ENCODE measurements around the gene RPRD1B. TPM values are rescaled to one million over a fixed set of nuclear protein-coding genes. Genes with fewer than 3 reads are reported as not detected.

Gene RPRD1B
- total and polyA plus RNA-seq, 2 of the 4 experiments (the other 2 are of a cell fraction), result 8.4 to 9.9 TPM

DNA sequence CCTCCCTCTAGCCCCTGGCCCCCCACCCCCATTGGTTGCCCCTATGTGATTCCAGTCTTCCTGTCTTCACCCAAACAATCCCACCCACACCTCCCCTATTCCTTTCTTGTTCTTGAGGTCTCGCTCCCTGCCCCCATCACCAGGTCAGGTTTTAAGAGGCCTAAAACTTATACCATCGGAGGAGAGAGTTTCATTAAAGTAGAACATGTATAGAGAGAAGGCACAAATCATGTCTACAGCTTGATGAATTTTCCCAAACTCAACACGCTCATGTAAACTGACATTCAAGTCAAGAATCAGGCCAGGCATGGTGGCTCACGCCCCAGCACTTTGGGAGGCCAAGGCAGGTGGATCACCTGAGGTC is 87.1 kb downstream of the RPRD1B start:
- dilution Hi-C loops (cut with HindIII; ENCODE audit: low sequenced_read_pairs, unreplicated experiment), result no loop called here
- Histone ChIP-seq H2AK9ac (replicated peaks; ENCODE audit: low read depth, low read length, poor library complexity) (no peak overlapping the region), H3K18ac (ENCODE audit: low read depth, low read length) (no peak overlapping the region), H2AFZ (replicated peaks; ENCODE audit: low read length, poor library complexity) (no peak overlapping the region), H3K56ac (ENCODE audit: extremely low read depth, insufficient read depth, low read length) (no peak overlapping the region), H2BK15ac (ENCODE audit: low read depth, low read length) (peak overlapping the region; percentile 20; the same call in 1 of the 3 replicates), H4K20me1 (ENCODE audit: insufficient read depth, low read length) (no peaks in the 10 kb centered on the region), H2BK20ac (ENCODE audit: low read depth, low read length) (peak overlapping the region; percentile 57), H4K8ac (ENCODE audit: low read depth in 2 of 2, low read length in 2 of 2) (peak overlapping the region in 1 of 2 experiments; percentile 30; a peak in 1 of 4 replicates), H2BK5ac (ENCODE audit: low read depth, low read length, poor library complexity, severe bottlenecking) (no peak overlapping the region), H3K9me1 (ENCODE audit: insufficient read depth, low read length) (peaks cover 19% of the 10 kb centered on the region), H3K4me2 (ENCODE audit: low read depth, low read length) (no peak overlapping the region), H3K79me1 (ENCODE audit: low read depth in 1 of 2, low read length in 2 of 2) (peaks cover 0 to 4% of the 10 kb centered on the region in 2 experiments; a peak in 1 of 4 replicates), H3K4ac (ENCODE audit: low read depth, low read length) (0 out of 2 replicates have a peak overlapping the region, but pooled peaks have one; percentile 56), H3K4me3 (ENCODE audit: insufficient read depth, low read depth, low read length) (no peak overlapping the region), H3K23ac (ENCODE audit: low read depth, low read length) (no peak overlapping the region), H3K9me3 (ENCODE audit: control insufficient read depth, insufficient read depth, low read length) (no peaks in the 10 kb centered on the region), H3K36me3 (ENCODE audit: control insufficient read depth, insufficient read depth, low read length) (no peaks in the 10 kb centered on the region), H4K91ac (ENCODE audit: insufficient read depth, low read depth, low read length) (peak overlapping the region; percentile 16; the same call in 1 of the 2 replicates), H3K4me1 (ENCODE audit: control insufficient read depth, insufficient read depth, low read length) (peaks cover 18% of the 10 kb centered on the region), H2BK120ac (ENCODE audit: low read depth, low read length) (peak overlapping the region; percentile 61), H3K27ac (ENCODE audit: insufficient read depth, low read length) (no peak overlapping the region), H2AK5ac (ENCODE audit: low read depth, low read length) (peak overlapping the region; percentile 20), H3K27me3 (ENCODE audit: control insufficient read depth, insufficient read depth, low read length) (no peaks in the 10 kb centered on the region), H3K14ac (replicated peaks; ENCODE audit: low read depth, low read length) (no peak overlapping the region), H4K5ac (ENCODE audit: low read depth, low read length) (no peak overlapping the region; the same call in 1 of the 2 replicates), H3K9ac (ENCODE audit: low read depth, low read length) (no peak overlapping the region)
- DNase-seq (no peak), ATAC-seq (ENCODE audit: low read depth) (no peak)
- no TSS peak for BruUV-seq (replicated peaks)
- intact Hi-C loops (cut with micrococcal nuclease), result no loop called here
- in situ Hi-C loops (cut with MboI; ENCODE audit: low sequenced_read_pairs), result no loop called here
- POLR2A ChIA-PET (ENCODE audit: unreplicated experiment), result no interaction called here
- TF ChIP-seq MAZ (IDR thresholded peaks at IDR 0.05; ENCODE audit: borderline replicate concordance, low read depth, low read length) (no peak), MAFK (IDR thresholded peaks at IDR 0.05; ENCODE audit: low read depth, low read length) (no peak), MXI1 (IDR thresholded peaks at IDR 0.05; ENCODE audit: borderline replicate concordance, low read depth, low read length) (no peak), CEBPB (IDR thresholded peaks at IDR 0.05; ENCODE audit: low read depth, low read length) (no peak), CHD1 (IDR thresholded peaks at IDR 0.05; ENCODE audit: low read depth, low read length) (no peak), FOS (IDR thresholded peaks at IDR 0.05; ENCODE audit: low read depth, low read length) (no peak), RCOR1 (IDR thresholded peaks at IDR 0.05; ENCODE audit: insufficient replicate concordance, low read length) (no peak), NFE2L2 (IDR thresholded peaks at IDR 0.05; ENCODE audit: low read depth, low read length) (no peak), RAD21 (IDR thresholded peaks at IDR 0.05; ENCODE audit: low read length) (no peak), POLR2A (IDR thresholded peaks at IDR 0.05; ENCODE audit: low read depth, low read length) (no peak), RFX5 (IDR thresholded peaks at IDR 0.05; ENCODE audit: low read depth, low read length) (no peak), SMC3 (IDR thresholded peaks at IDR 0.05; ENCODE audit: low read depth, low read length) (no peak), BHLHE40 (IDR thresholded peaks at IDR 0.05; ENCODE audit: low read depth, low read length) (no peak)
- TF ChIP-seq, protein P1, sequence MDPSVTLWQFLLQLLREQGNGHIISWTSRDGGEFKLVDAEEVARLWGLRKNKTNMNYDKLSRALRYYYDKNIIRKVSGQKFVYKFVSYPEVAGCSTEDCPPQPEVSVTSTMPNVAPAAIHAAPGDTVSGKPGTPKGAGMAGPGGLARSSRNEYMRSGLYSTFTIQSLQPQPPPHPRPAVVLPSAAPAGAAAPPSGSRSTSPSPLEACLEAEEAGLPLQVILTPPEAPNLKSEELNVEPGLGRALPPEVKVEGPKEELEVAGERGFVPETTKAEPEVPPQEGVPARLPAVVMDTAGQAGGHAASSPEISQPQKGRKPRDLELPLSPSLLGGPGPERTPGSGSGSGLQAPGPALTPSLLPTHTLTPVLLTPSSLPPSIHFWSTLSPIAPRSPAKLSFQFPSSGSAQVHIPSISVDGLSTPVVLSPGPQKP (IDR thresholded peaks at IDR 0.05; ENCODE audit: borderline replicate concordance, low read depth, low read length), result no peak
- TF ChIP-seq, protein P2, sequence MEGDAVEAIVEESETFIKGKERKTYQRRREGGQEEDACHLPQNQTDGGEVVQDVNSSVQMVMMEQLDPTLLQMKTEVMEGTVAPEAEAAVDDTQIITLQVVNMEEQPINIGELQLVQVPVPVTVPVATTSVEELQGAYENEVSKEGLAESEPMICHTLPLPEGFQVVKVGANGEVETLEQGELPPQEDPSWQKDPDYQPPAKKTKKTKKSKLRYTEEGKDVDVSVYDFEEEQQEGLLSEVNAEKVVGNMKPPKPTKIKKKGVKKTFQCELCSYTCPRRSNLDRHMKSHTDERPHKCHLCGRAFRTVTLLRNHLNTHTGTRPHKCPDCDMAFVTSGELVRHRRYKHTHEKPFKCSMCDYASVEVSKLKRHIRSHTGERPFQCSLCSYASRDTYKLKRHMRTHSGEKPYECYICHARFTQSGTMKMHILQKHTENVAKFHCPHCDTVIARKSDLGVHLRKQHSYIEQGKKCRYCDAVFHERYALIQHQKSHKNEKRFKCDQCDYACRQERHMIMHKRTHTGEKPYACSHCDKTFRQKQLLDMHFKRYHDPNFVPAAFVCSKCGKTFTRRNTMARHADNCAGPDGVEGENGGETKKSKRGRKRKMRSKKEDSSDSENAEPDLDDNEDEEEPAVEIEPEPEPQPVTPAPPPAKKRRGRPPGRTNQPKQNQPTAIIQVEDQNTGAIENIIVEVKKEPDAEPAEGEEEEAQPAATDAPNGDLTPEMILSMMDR (conservative IDR thresholded peaks at IDR 0.05; ENCODE audit: low read depth, low read length), result no peak
- TF ChIP-seq, protein P3, sequence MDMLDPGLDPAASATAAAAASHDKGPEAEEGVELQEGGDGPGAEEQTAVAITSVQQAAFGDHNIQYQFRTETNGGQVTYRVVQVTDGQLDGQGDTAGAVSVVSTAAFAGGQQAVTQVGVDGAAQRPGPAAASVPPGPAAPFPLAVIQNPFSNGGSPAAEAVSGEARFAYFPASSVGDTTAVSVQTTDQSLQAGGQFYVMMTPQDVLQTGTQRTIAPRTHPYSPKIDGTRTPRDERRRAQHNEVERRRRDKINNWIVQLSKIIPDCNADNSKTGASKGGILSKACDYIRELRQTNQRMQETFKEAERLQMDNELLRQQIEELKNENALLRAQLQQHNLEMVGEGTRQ (IDR thresholded peaks at IDR 0.05; ENCODE audit: low read depth, low read length), result no peak
- 100% methylated on average over 1 of the region's 4 CpGs; no CpG with 5 or more reads in 1 of the 2 experiments for WGBS, 2 experiments (ENCODE audit: extremely low coverage in 2 of 2, insufficient read length in 1 of 2)
- CTCF ChIA-PET, result no interaction called here

Measured in IMR-90 (cell line).